Lower leg skin (tissue), 4 donors: ENCODE results near the gene SIGLEC9. TPM values are rescaled to one million over a fixed set of nuclear protein-coding genes. Genes with fewer than 3 reads are reported as not detected.

Source experiments
- DNase-seq, 2 donors: peaks; one replicate each; pipeline ENCODE4 v3.0.0-alpha.2; 2019; ENCODE audit warnings: low spot score in 2 of 2
- H3K4me3 ChIP-seq: fragments of 200-600 bp; sonication (generic); 2 replicates; pipeline ENCODE4 v1.5.1; 2017; ENCODE audit warnings: mild to moderate bottlenecking, low read depth; ENCODE audit not compliant: poor library complexity, severe bottlenecking
- POLR2A ChIP-seq, 2 donors: fragments of 450-650 bp; IDR thresholded peaks; one replicate each; pipeline ENCODE4 v1.6.1; 2016 to 2017; ENCODE audit warnings: antibody characterized with exemption in 2 of 2, mild to moderate bottlenecking in 1 of 2, moderate library complexity in 1 of 2
- WGBS, 2 donors: methylation state at CpG; one replicate each; pipeline ENCODE4 v1.1.5; 2018; 5-methylcytosine and 5-hydroxymethylcytosine counted together
- intact Hi-C: fragments of 100-400 bp; cut with DNase I; formaldehyde crosslinking; loops from one replicate; pipeline ENCODE4 v1.15.0; 2023; ENCODE audit warnings: low total_unique reads
- total RNA-seq, 4 donors: library from RNA; depleted of rRNA; stranded (reverse); fragments of >200 nt; gene quantifications; one replicate each; pipeline ENCODE4 v1.1.0, GENCODE V29; 2016
- TF ChIP-seq, protein P1 (sequence below), 3 donors: fragments of 450-650 bp; IDR thresholded peaks; one replicate each; pipeline ENCODE4 v1.5.1; 2016; ENCODE audit warnings: antibody characterized with exemption in 3 of 3, mild to moderate bottlenecking in 3 of 3, moderate library complexity in 2 of 3

SIGLEC9 gene
- total RNA-seq, 4 donors from 2014 or later, result 0.15 to 2.7 (median 1.2) TPM

- intact Hi-C loops, result no loop called here
- TF ChIP-seq, protein P1, sequence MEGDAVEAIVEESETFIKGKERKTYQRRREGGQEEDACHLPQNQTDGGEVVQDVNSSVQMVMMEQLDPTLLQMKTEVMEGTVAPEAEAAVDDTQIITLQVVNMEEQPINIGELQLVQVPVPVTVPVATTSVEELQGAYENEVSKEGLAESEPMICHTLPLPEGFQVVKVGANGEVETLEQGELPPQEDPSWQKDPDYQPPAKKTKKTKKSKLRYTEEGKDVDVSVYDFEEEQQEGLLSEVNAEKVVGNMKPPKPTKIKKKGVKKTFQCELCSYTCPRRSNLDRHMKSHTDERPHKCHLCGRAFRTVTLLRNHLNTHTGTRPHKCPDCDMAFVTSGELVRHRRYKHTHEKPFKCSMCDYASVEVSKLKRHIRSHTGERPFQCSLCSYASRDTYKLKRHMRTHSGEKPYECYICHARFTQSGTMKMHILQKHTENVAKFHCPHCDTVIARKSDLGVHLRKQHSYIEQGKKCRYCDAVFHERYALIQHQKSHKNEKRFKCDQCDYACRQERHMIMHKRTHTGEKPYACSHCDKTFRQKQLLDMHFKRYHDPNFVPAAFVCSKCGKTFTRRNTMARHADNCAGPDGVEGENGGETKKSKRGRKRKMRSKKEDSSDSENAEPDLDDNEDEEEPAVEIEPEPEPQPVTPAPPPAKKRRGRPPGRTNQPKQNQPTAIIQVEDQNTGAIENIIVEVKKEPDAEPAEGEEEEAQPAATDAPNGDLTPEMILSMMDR (IDR thresholded peaks at IDR 0.05), result no peak
- no peak for TF ChIP-seq POLR2A (IDR thresholded peaks at IDR 0.05)
- no peak for DNase-seq
- 87 to 89% methylated on average over 18 of the region's 18 CpGs for WGBS, 2 donors
- H3K4me3 ChIP-seq, result no peak overlapping the region
Measured at GRCh38 chr19:51086153-51086850, 38.4 kb upstream of the SIGLEC9 start.

GRCh38 chr19:51089786-51090185, 34.9 kb upstream of the SIGLEC9 start:
- intact Hi-C loops, result no loop called here
- 83 to 87% methylated on average over 17 of the region's 17 CpGs for WGBS, 2 donors

GRCh38 chr19:51090471-51090870, 34.2 kb upstream of the SIGLEC9 start:
- no peak for DNase-seq
- 61 to 67% methylated on average over 8 of the region's 8 CpGs for WGBS, 2 donors
- intact Hi-C loops, result no loop called here
- H3K4me3 ChIP-seq, result no peak overlapping the region
- TF ChIP-seq, protein P1 (IDR thresholded peaks at IDR 0.05), result no peak
- TF ChIP-seq POLR2A (IDR thresholded peaks at IDR 0.05), result no peak

More at GRCh38 chr19:51089786-51090185, 34.9 kb upstream of the SIGLEC9 start:
- no peak for TF ChIP-seq POLR2A (IDR thresholded peaks at IDR 0.05)
- TF ChIP-seq, protein P1 (IDR thresholded peaks at IDR 0.05), result no peak
- DNase-seq, result no peak
- no peak overlapping the region for H3K4me3 ChIP-seq

DNA sequence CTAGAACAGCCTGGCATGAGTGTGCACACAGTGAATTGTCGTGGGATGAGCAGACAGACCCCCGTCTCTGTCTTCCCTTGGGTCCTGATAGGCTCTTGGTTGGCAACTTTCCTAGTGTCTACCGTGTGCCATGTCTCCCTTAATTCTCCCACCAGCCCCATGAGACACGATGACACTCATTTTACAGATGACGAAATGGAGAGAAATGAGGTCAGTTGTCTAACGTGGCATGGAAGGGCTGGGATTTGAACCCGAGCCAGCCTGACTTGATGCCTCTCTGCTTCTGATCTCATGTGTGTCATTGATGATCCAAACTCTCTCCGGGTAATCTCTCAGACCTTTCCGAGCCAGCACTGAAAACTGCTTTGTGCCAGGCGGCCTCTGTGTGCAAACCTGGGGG, 33.6 kb upstream of the SIGLEC9 start:
- intact Hi-C loops, result no loop called here
- DNase-seq, result no peak
- 77 to 81% methylated on average over 10 of the region's 10 CpGs for WGBS, 2 donors

GRCh38 chr19:51091895-51092873, 32.5 kb upstream of the SIGLEC9 start:
- intact Hi-C loops, result no loop called here
- WGBS, 2 donors, result 41 to 42% methylated on average over 16 of the region's 16 CpGs

More for the DNA sequence above, 33.6 kb upstream of the SIGLEC9 start:
- H3K4me3 ChIP-seq, result no peak overlapping the region
- no peak for TF ChIP-seq POLR2A (IDR thresholded peaks at IDR 0.05)
- TF ChIP-seq, protein P1 (IDR thresholded peaks at IDR 0.05), result no peak

More at GRCh38 chr19:51091895-51092873, 32.5 kb upstream of the SIGLEC9 start:
- TF ChIP-seq POLR2A (IDR thresholded peaks at IDR 0.05), result no peak
- TF ChIP-seq, protein P1 (IDR thresholded peaks at IDR 0.05), result no peak
- no peak overlapping the region for H3K4me3 ChIP-seq
- DNase-seq, result no peak
